Left lobe of liver (tissue), 2 donors: ENCODE data around the gene COL13A1. TPM values are rescaled to one million over a fixed set of nuclear protein-coding genes. Genes with fewer than 3 reads are reported as not detected.

ENCODE experiments used
- ATAC-seq: fragments of 200-7000 bp; cut with Tn5 transposase; one replicate; pipeline ENCODE4 v1.9.1; 2020; ENCODE audit warnings: mild to moderate bottlenecking, moderate library complexity
- DNase-seq: peaks from one replicate; pipeline ENCODE4 v3.0.0-alpha.2; 2020; ENCODE audit warnings: low spot score
- total RNA-seq: library from RNA; stranded (reverse); gene quantifications from one replicate; pipeline ENCODE4 v1.2.1, GENCODE V29; 2021
- donor health status: DM: no; HTN: no; CAD: no; lungs with moderate emphysema.
- donor health status: DM: no; HTN: yes; CAD: no.

Gene COL13A1
- total RNA-seq, 1 donor from 2014 or later = 0.48 TPM

DNA sequence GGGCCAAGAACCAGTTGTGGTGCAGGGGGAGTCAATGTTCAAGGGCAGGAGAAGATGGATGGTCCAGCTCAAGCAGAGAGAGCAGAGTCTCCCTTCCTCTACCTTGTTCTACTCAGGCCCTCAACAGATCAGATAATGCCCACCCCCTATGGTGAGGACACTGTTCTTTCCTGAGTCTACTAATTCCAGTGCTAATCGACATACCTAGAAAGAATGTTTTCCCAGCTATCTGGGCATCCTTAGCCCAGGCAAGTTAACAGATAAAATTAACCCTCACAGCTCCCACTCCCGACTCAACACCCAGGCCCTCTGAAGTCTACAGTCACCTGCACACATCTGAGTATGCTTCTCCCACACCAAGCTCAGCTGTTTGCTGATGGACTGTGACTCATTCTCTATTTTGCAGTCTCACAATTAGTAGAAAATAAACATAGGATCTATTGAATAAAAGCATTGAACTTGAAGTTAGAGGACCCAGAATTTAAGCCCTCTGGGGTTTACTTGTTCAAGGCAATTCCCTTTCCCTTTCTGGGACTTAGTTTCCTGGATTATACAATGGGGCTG is 17.1 kb downstream of the COL13A1 start:
- DNase-seq (no peak), ATAC-seq (no peak)

DNA sequence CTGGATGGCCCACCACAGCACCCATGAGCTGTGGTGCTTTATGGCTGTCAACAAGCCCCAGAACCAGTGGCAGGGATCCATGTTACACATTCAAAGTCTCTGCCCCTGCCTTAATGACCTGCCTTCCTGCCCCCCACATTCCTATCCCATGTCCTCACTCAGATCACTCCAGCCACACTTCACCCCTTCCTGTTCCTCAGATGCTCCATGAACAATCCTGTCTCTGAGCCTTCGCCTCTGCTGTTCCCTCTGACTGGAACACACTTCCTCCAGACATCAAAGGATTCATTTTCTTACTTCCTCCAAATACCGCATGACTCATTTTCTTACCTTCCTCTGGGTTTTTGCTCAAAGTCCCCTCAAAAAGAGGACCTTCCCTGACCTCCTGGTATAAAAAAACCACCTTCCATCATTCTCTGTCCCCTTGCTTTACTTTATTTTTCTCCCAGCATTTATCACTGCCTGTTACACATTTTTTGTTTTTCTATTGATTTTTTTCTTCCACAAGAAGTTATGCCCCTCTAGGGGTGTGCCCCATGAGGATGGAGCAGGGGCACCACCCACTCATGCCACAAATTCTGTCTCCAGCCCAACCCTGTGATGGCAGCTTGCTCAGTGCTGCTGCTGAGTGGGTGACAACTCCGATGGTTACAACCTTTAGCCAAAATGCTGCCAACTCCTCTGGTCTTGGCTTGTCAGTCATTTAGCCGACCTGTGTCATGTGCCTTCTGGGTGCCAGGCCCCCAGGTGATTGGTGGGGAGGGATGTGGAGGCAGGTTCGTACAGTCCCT is 18.2 kb downstream of the COL13A1 start:
- DNase-seq (no peak), ATAC-seq (no peak)

DNA sequence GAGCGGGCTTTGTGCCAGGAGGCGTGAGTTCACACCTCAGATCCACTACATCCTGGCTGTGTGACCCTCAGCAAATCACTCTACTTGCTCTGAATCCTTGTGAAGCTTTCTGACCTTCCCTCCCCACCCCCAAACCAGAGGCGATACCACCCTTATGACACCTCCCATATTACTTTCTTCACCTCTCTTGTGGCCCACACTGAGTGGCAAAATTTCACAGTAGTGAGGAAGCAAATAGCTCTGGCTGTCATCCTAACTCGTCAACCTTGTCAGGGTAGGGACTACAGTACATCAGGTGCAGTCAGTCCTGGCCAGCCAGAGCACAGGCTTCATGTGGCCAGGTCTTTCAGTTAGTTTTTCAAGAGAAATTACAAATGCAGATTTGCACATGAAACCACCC is 19.1 kb downstream of the COL13A1 start:
- no peak for DNase-seq

DNA sequence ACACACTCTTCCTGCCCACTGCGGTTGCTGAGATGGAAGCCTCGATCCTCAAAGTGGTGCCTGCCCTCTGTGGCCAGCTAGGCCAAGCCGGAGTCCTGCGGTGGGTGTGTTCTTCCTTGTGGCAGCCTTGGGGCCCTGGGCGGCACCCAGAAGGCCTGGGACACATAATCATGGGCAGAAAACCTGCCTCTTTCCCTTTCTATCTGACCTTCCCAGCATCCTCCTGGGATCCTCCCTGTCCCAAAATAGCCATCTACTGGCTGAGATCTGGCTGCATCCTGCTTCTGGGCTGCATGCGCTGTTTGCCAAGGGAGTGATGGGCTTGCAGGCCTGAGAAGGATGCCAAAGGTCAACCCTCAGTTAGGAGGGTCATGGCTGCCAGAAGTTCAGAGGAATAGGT is 23.9 kb downstream of the COL13A1 start:
- ATAC-seq (no peak), DNase-seq (no peak)

More for the DNA sequence above, 19.1 kb downstream of the COL13A1 start:
- ATAC-seq = no peak

DNA sequence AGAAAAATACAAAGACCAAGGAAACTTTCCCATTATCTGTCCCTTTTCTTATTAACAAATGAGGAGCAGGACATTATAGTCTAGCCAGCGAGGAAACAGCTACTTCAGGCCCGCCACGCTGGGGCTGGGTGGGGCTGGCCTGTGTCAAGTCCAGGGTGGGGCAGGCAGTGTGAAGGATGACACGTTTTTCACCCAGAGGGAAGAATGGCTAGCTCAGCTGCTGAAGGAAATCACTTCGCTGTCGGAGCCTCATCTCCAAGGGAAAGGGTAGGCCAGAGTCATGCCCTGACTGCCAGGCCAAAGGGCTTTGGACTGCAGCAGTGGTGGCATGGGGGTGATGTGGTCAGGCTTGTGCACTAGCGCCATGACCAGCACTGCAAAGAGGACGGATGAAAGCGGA is 24.4 kb downstream of the COL13A1 start:
- ATAC-seq (no peak), DNase-seq (no peak)

DNA sequence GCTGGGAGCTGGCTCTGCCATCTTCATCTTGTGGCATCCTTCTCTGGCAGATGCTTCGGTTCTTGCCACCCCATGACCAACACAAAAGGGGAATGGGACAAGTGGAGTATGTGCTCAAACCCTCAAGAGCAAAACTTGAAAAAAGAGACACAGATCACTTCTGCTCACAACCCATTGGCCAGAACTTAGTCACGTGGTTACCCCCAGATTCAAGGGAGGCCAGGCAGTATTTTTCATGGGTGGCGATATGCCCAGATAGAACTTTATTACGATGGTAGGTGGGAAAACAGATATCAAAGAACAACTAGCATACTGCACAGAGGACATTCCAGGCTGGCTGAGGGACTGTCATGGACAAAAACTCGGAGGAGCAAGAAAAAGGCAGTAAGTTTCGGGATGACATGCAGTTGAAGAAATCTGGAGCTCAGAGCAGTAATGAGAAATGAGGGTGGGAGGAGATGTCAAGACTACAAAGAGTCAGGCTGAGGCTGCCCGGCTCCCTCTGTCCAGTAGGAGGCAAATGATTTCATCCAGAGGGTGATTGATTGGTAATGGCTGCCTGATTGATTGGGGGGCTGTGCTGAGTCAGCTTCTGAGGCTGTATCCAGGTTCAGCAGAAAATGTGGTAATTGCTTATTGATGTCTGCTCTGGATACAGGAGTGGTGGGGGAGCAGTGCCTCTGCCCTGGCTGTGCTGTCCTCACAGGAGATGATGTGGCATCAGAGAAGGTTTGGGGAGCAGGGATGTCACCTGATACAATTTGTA is 25.3 kb downstream of the COL13A1 start:
- ATAC-seq (no peak), DNase-seq (no peak)

DNA sequence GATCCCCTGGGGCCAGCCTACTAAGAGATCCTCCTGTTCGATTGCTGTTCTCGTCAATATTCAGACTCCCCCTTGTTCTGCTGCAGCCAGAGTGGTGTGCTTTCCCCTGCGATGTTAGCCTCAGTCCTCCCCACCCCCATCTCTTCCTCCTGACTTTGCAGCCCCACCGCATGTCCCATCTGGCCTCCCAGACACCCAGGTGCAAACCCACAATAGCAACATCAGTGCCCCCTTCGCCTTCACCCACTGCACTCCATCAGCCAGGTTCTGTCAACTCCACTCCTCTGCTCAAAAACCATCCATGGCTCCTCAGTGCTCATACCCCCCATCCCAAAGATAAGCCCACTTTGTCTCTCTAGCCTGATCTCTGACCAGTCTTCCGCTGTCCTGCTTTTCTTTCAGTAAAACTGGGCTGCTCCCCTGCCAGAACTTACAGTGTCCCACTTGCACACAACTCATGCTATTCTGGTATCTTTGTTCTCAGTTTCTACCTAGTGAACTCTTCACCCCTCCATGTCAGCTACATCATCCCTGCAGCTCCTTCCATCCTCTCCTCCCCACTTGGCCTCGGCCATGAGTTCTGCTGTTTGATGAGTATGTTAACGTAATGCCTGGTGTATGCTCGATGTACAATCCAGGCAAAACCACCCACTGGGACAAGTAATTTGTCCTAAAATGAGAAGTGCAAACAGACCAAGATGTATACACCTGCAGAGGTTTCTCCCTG is 26.6 kb downstream of the COL13A1 start:
- DNase-seq = no peak

DNA sequence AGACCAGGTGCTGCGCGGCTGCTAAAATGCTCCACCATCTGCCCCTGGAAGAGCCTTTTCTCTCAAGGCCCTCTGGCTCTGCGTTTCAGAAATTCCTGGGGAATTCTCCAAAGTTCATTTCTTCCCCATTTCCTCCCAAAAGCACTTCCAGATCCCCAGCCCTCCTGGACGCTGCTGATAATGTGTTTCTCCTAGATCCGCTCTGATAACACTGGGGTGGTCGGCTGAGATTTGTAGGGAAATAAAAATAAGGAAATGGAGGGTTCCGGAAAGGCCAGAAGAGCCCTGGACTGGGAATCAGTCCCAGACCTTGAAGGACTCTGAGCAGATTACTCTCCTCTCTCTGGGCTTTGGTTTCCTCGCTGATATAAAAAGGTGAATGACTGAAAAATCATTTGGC is 28.1 kb downstream of the COL13A1 start:
- DNase-seq (no peak), ATAC-seq (no peak)

More for the DNA sequence above, 26.6 kb downstream of the COL13A1 start:
- no peak for ATAC-seq

DNA sequence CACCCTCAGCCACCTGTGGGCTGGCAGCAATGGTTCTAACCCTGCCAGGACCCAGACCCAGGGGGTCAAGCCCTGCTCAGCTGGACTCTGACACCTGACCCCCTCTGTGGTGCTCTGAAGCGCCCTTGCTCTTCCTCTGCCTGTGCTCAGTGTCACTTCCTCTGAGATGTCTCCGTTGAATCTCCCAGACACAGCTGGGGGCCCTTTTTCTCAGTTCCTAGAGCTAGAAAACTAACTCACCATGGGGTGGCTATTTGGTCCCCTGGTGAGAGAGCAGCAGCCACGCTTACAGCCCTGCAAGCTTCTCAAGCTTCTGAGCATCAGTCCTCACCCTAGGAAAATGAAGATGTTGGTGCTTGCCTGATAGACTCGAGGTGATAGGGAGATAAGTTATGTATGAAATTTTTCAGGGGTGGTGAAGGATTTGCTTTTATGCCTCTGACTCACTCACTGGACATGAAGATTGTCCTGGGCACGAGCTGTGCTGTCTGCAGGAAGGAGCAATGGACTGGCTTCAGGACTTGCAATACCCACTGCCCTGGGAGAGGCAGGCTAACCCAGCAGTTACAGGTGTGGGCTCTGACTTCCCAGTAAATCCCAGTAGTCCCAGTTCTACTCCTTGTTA is 29.6 kb downstream of the COL13A1 start:
- no peak for DNase-seq
- no peak for ATAC-seq

DNA sequence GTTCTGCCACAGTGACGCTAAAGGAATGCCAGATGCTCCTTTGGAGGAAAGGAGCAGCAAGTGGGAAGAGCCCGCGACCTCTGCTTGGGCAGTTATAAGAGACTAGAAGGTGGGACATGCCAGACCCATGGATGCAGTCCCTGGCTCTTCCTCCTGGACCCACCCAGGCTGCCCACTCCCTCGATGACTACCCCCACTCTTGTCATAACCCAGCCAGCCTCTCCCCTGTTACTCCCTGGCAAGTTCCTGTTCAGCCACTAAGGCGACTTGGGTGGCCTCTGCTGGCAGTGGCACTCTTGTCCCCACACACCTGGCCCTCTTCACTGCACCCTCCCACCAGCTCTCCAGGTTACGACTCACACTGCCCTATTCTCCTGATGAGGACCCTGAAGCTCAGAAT is 33.5 kb downstream of the COL13A1 start:
- no peak for DNase-seq
- ATAC-seq = no peak

DNA sequence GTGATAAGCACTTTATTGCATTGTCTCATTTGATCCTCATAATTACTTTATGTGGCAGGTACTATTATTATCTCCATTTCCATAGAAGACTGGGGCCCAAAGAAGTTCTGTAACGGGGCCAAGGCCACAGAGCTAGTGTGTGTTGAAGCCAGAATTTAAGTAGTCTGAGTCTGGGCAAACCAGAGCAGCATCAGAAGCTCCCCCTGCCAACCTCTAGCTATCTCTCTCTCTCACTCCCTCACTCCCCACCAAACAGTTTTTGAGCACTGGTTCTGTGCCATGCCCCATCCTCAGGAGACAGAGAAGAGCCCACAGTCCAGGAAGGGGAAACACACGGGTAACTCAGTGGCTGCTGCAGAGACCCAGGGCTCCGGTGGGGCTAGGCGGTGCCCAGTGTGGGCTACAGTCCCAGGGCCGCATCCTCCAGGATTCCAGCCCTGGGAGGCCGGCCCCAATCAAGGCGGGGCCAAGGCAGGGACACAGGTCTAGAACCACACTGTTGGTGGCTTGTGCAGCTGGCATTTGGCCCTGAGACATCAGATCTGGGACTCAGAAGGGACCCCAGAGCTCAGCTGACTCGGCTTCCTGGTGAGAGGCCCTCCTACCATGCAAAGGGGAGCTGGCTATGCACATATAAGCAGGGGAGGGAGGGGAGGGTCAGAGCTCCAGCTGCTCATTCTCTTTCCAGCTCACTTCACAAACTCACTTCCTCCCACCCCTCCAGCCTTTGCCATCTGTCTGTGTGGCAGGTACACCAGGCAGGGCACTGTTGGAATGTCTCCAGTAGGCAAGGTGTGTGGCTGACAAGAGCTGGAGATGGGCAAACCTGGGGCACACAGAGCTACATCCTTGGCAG is 34.4 kb downstream of the COL13A1 start:
- ATAC-seq = no peak
- DNase-seq = no peak

DNA sequence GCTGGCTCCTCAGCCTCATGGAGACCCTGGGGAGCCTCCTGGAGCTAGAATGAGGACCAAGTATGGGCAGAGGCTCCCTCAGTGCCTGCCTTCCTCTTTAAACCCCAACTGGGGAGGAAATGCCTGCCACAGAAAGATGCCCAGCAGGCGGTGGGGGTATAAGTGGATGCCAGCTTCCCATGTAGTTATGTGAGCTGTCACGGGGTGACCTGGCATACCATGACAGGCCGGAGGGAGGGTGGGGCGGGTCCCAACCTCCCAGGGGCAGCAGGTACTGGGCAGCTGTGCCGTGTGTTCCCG is 35.0 kb downstream of the COL13A1 start:
- ATAC-seq (no peak), DNase-seq (no peak)

DNA sequence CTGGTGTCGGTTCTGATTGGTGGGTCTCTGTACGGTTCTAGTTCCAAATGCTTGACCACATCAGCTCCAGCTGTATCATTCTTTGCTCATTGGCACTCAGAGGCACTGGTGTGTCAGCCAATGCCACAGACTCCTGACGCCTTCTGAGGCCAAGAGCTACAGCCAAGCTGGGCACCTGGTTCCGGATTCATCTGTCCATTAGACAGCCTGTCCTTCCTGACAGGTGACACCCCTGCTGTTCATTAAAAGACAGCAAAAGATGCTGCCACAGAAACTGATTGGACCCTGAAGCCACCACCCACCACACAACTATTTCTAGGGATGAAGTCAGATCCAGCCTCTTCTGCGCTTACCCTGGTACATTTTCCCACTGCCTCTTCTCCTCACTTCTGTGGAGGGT is 35.6 kb downstream of the COL13A1 start:
- no peak for ATAC-seq
- DNase-seq = no peak

DNA sequence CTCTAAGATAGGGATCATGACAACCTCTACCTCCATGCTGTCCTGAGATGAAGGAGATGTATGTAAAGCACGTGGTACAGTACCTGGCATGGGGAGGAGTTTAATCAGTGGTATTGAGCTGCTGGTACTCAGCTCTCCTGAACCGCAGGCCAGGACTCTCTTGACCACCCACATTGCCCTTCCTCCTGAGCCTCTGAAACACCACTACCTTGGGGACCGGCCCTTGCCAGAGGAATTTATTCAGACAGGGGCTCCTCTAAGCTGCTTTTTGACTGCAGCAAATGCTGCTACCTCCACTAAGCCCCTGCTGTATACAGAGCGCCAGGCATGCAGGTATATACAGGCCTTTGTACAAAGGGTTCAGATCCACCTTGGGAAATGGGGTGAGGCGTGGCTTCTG is 36.7 kb downstream of the COL13A1 start:
- ATAC-seq = no peak
- DNase-seq = no peak

DNA sequence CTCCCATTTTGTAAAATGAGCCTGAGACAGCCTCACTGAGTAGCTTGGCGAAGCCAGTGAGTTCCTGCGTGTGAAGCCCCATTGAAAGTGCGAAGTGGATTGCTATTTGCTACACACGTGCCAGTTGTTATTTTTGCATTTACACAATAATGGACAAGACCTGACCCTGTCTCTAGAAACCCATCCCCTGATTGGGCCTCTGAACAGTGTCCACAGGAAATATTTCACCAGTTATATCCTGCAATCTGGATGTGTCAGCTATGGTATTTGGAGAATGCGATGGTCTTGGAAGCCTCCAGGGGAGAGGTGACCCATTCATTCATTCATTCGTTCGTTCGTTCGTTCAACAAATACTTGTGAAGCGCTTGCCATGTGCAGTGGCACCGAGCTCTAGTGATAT is 37.1 kb downstream of the COL13A1 start:
- ATAC-seq (no peak), DNase-seq (no peak)

DNA sequence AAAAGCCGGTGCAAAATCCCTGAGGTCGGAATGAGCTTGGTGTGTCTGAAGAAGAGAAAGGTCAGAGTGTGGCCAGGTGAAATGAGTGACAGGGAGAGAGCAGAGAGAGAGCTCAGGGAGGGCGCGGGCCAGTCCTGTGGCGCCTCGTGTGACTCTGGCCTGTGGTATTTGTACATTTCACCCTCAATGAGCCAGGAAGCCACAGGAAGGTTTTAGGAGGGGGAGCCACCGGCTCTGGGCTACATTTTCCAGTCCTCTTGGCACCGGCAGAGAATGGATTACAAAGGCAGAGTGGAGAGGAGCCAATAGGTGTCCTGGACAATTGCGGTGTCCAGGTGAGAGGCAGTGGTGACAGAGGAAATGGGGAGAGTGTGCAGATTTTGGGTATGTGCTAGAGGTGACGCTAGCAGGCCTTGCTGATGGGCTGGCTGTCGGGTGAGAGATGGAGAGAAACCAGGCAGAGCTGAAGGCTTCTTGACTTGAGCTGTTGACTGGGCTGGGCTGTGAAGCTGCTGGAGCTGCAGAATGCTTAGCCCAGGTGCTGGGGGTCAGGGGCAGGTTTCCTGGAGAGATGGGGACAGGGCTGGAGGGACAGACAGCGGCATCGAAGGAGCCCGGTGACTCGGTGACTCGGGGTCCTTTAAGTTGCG is 38.1 kb downstream of the COL13A1 start:
- DNase-seq (no peak), ATAC-seq (no peak)

DNA sequence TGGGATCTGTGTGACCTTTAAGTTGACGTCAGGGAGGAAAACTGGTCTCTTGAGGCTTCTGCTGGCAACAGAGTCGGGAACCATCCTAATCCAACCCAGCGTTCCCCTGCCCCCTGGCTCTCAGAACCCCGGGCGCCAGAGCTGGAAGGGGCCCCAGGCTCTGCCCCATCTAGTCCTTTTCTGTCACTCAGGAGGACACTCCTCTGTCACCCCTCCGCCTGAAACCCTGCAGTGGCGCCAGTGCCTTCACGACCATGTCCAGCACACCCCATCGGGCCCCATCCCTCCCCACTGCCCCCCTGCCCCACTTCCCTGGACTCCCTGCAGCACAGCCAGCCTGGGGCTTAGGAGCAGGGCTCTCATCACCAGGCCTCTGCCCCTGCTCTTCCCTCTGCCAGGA is 39.1 kb downstream of the COL13A1 start:
- no peak for ATAC-seq
- no peak for DNase-seq

DNA sequence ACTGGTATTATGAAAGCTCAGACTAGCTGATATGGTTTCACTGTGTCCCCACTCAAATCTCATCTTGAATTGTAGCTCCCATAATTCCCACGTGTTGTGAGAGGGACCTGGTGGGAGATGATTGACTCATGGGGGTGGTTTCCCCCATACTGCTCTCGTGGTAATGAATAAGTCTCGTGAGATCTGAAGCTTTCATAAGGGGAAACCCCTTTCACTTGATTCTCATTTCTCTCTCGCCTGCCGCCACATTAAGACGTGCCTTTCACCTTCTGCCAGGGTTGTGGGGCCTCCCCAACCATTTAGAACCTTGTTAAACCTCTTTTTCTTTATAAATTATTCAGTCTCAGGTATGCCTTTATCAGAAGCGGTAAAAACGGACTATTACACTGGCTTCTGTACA is 40.3 kb downstream of the COL13A1 start:
- ATAC-seq (no peak), DNase-seq (no peak)

DNA sequence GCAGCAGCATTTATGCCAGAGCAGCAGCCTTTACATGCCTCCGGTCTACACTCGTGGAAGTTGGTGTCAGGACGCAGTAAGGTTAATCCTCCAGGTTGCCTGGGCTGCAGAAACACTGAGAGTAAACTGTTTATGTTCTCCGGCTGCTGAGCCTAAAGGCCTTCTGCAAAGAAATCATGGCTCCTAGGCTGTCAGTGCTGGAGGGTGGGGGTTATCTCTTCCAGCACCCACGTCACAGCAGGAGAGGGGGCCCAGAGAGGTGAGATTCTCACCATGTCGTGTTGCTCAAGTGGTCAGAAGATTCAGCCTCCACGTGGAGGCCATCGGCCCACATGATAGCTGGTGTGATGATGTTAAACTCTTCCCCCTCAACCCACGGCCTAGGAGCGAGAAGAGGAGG is 41.2 kb downstream of the COL13A1 start:
- no peak for ATAC-seq
- no peak for DNase-seq

DNA sequence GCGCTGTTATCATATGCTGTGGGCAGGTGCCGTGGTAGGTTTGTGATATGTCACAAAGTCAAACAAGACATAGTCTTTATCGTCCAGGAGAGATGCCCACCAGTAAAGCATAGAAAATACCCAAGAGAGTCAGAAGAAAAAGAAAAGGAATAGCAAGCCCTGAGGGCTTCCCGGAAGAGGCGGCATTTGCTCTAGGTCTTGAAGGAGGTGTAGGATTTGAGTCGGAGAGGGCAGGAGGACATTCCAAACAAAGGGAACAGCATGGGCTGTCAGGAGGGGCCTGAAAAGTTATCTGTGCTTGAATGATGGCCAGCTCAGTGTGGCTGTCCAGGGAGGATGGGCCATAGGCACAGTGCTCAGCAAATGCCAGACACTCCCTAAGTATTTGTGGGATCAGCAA is 42.2 kb downstream of the COL13A1 start:
- DNase-seq (no peak), ATAC-seq (no peak)
